GM23248 (cell line): ENCODE data around the gene DCAKD.

Experiments
- EZH2 ChIP-seq: fragments of 200-600 bp; sonication (generic); IDR thresholded peaks from 2 replicates; pipeline ENCODE4 v1.6.1; 2018; ENCODE audit warnings: antibody characterized with exemption, mild to moderate bottlenecking; ENCODE audit not compliant: insufficient read depth, poor library complexity, severe bottlenecking
- EZH2phosphoT487 ChIP-seq: fragments of 200-600 bp; sonication (generic); IDR thresholded peaks from 2 replicates; pipeline ENCODE4 v1.6.1; 2018; ENCODE audit warnings: antibody characterized with exemption, moderate library complexity, mild to moderate bottlenecking, low read depth; ENCODE audit not compliant: insufficient read depth

DNA sequence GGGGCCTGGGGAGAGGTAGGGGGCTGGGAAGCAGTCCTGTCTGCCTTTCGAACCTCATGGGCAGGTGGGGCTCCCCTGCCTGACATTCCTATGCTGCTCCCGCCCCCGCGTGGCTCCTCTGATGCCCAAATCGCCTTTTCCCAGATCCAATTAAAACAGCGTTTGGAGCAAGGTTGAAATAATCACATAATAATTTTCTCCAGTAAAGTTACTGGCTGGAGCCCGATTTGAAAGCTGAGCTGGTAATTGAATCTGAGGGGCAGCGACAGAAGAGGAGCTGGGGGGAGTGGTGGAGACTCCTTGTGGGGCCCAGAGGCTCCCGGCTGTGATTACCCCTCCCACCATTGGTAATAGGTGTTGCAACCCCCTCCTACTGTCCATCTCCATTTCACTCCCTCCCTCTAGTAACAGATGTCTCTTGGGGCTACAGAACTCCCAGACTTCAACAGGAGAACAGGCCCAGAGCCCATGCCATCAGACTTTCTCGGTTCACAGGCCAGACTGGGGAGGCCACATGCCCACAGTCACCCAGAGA is 44.4 kb downstream of the DCAKD start:
- TF ChIP-seq EZH2phosphoT487: no peak
- TF ChIP-seq EZH2: no peak
